Astrocyte of the cerebellum (primary cell): Measurements from ENCODE around the gene FRMD4A.
A peak's percentile ranks its signal among the peaks of the same experiment; 100 is the strongest.

ENCODE experiments used
- DNase-seq: peaks from one replicate; pipeline ENCODE4 v3.0.0-alpha.2; 2011; ENCODE audit warnings: low read depth
- H3K4me3 ChIP-seq: 2 replicates; pipeline ENCODE4 v1.5.1; 2011; ENCODE audit warnings: mild to moderate bottlenecking, low read depth, low read length, moderate library complexity
- in situ Hi-C: cut with HindIII; loops from 2 replicates; pipeline ENCODE4 v1.10.0; 2017; ENCODE audit warnings: low sequenced_read_pairs
- TF ChIP-seq, protein P1 (sequence below): IDR thresholded peaks from 2 replicates; pipeline ENCODE4 v1.5.1; 2012; ENCODE audit warnings: low read length, low read depth, moderate library complexity, mild to moderate bottlenecking; ENCODE audit errors: missing control alignments

The FRMD4A gene

DNA sequence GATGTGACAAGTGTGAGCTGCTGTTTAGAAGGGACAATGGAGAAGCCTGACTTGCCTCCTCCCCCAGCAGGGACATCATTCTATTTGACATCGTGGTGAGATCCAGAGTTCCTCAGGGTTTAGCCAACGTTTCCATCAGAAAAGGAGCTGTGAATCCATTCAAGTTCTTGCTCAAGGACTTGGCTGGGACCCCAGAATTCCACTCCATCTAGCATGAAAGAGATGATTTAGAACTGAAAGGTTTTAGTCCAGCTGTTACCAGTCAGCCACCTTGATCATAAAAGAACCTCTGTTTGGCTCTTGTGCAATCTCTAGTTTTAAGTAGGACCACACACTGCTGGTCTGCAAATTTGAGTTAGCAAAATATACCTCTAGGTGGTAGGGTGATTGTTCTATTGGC lies 337.6 kb downstream of the FRMD4A start:
- DNase-seq, result peak; percentile 88
- no peak overlapping the region for H3K4me3 ChIP-seq
- TF ChIP-seq, protein P1, sequence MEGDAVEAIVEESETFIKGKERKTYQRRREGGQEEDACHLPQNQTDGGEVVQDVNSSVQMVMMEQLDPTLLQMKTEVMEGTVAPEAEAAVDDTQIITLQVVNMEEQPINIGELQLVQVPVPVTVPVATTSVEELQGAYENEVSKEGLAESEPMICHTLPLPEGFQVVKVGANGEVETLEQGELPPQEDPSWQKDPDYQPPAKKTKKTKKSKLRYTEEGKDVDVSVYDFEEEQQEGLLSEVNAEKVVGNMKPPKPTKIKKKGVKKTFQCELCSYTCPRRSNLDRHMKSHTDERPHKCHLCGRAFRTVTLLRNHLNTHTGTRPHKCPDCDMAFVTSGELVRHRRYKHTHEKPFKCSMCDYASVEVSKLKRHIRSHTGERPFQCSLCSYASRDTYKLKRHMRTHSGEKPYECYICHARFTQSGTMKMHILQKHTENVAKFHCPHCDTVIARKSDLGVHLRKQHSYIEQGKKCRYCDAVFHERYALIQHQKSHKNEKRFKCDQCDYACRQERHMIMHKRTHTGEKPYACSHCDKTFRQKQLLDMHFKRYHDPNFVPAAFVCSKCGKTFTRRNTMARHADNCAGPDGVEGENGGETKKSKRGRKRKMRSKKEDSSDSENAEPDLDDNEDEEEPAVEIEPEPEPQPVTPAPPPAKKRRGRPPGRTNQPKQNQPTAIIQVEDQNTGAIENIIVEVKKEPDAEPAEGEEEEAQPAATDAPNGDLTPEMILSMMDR, result no peak
- in situ Hi-C loops, result no loop called here

DNA sequence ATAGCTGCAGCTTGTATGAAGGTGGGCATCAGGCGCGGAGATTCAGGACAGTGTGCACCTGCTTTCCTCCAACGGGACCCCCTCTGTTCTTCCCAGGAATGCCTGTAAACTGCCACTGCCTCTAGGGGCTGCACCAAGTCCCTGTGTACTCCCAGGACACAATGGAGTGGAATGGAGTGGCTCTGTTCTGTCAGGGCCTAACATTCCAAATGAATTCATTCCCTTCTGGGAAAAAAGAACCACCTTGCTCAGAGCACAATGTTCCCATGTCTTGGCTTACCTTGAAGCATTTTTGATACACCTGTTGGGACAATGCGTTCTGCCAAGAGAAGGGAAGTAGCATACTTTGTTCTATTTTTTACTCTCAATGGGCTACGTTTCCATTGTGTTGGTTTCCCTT lies 339.4 kb downstream of the FRMD4A start:
- H3K4me3 ChIP-seq, result no peak overlapping the region
- no peak for DNase-seq
- in situ Hi-C loops, result no loop called here
- TF ChIP-seq, protein P1, result peak; percentile 24

DNA sequence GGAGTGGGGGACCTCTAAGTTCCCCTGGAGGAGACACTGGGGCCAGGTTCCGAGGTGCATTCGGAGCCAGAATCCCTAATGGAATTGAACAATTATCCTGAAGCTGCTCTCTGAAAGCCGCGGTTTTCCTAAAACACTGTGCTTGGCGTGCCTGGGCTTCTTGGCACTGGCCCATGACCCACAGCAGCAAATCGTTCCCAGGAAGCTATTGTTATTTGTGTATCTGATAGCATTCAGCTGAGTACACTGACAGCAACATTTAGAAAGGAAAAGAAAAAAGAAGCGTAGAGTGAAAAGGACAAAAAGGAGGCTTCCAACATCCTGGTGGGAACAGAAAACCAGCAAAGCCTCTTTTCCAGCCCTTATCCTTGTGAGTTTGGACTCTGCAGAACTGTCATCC lies 339.8 kb downstream of the FRMD4A start:
- no peak overlapping the region for H3K4me3 ChIP-seq
- in situ Hi-C loops, result no loop called here
- peak; percentile 76 for DNase-seq
- TF ChIP-seq, protein P1, result no peak

DNA sequence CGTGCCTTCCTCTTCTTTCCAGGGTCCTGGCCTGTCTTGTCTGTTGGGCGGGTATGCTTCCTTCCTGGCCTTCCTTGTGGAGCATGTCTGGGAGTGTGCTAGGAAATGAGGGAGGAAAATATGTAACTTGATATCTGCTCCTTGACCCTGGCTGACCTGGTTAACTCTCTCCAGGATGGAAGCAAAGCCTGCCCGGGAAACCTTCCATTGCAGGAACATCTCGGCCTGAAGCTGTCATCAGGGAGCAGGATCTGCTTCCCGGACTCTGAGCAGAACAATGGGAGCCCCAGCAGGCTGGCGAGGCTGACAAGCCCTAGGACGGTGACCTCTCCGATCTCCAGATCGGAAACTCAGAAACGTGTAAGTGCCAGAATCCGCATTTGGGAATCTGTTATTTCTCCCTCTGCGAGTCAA lies 340.3 kb downstream of the FRMD4A start:
- H3K4me3 ChIP-seq, result no peak overlapping the region
- TF ChIP-seq, protein P1, result no peak
- in situ Hi-C loops, result no loop called here
- DNase-seq, result no peak

DNA sequence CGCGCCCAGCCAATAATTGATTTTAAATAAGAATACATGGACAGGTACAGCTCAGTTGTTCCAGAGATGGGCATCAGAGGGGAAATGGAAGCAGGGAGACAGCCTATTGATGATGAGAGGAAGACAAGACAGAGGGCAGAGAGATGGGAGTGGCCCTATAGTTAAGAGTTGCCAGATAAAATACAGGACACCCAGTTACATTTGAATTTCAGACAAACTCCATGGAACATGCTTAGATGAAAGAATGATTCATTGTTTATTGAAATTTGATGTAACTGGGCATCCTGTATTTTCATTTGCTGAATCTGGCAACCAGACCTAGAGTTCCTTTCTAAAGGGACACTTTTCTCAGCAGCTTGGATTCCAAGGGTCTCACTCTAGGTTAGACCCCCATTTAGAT lies 341.1 kb downstream of the FRMD4A start:
- DNase-seq, result no peak
- in situ Hi-C loops, result no loop called here
- H3K4me3 ChIP-seq, result no peak overlapping the region
- TF ChIP-seq, protein P1, result no peak

DNA sequence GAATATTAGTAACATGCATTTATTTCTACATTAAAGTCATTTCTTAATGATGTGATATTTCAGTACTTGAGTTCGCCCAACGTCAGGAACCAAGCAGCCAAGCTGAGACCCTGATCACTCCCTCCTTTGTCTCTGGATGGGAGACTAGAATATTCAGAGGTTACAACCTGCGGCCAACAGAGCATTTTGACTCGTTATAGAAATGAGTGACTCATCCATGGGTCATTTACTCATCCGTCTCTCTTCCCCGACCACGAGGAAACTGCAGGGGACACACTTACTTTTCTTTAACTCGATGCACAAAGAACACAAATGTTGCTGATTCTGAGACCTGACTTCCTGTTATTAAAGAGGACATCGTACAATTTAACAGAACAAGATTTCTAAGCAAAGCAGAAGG lies 343.3 kb downstream of the FRMD4A start:
- peak; percentile 88 for DNase-seq
- in situ Hi-C loops, result no loop called here
- no peak overlapping the region for H3K4me3 ChIP-seq
- TF ChIP-seq, protein P1, result no peak

DNA sequence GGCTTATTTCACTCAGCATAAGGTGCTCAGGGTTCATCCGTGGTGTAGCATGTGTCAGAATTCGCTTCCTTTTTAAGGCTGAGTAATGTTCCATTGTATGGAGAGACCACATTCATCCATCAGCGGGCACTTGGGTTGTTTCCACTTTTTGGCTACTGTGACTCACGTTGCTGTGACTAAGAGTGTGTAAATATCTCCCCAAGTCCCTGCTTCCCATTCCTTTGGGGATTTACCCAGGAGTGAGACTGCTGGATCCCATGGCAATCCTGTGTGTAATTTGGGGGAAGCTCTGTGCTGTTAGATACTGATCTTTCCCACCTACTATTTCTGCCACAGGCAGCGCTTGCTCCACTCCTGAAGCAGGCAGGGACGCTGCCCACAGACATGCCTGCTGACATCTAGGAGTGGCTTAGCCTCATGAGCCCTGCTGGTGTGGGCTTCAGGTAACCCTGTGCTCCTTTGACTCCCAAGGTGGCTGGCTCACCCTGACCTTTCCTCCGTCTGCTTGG lies 346.0 kb downstream of the FRMD4A start:
- TF ChIP-seq, protein P1, result no peak
- in situ Hi-C loops, result no loop called here
- no peak for DNase-seq
- H3K4me3 ChIP-seq, result no peak overlapping the region
